ENCODE data around the gene VGLL4. TPM values are rescaled to one million over a fixed set of nuclear protein-coding genes. Genes with fewer than 3 reads are reported as not detected.
A peak's percentile ranks its signal among the peaks of the same experiment; 100 is the strongest.

VGLL4 gene
- total RNA-seq, 1 donor from 2014 or later = 99.4 TPM

GRCh38 chr3:11631820-11632219 lies 11.9 kb downstream of the VGLL4 start:
- Histone ChIP-seq H3K4me1 (peaks cover 84% of the 10 kb centered on the region), H3K9me3 (no peaks in the 10 kb centered on the region), H3K4me3 (no peak overlapping the region), H3K27ac (peak overlapping the region; percentile 1), H3K36me3 (no peaks in the 10 kb centered on the region), H3K27me3 (no peaks in the 10 kb centered on the region)
- intact Hi-C loops (cut with DNase I) = no loop called here
- TF ChIP-seq POLR2AphosphoS5 (IDR thresholded peaks at IDR 0.05; ENCODE audit: insufficient read depth in 1 of 2, low read depth in 1 of 2) (no peak), POLR2A (IDR thresholded peaks at IDR 0.05) (no peak), CTCF (IDR thresholded peaks at IDR 0.05) (no peak)
- no peak for DNase-seq (ENCODE audit: extremely low spot score in 2 of 2)

GRCh38 chr3:11629716-11630115 lies 14.0 kb downstream of the VGLL4 start:
- no peaks in the 10 kb centered on the region for H3K36me3 ChIP-seq
- no peak for TF ChIP-seq CTCF (IDR thresholded peaks at IDR 0.05)
- TF ChIP-seq POLR2AphosphoS5 (IDR thresholded peaks at IDR 0.05; ENCODE audit: insufficient read depth in 1 of 2, low read depth in 1 of 2) = peak in 1 of 2 donors; percentile 57
- no peak for TF ChIP-seq POLR2A (IDR thresholded peaks at IDR 0.05)
- DNase-seq (ENCODE audit: extremely low spot score in 2 of 2) = no peak
- intact Hi-C loops (cut with DNase I) = no loop called here
- no peaks in the 10 kb centered on the region for H3K9me3 ChIP-seq
- peak overlapping the region; percentile 55 for H3K27ac ChIP-seq
- no peaks in the 10 kb centered on the region for H3K27me3 ChIP-seq
- H3K4me3 ChIP-seq = no peak overlapping the region
- H3K4me1 ChIP-seq = peaks cover 84% of the 10 kb centered on the region

- TF ChIP-seq CTCF (IDR thresholded peaks at IDR 0.05) (no peak), POLR2A (IDR thresholded peaks at IDR 0.05) (no peak), POLR2AphosphoS5 (IDR thresholded peaks at IDR 0.05; ENCODE audit: insufficient read depth in 1 of 2, low read depth in 1 of 2) (no peak)
- Histone ChIP-seq H3K27me3 (no peaks in the 10 kb centered on the region), H3K4me1 (peaks cover 81% of the 10 kb centered on the region), H3K36me3 (no peaks in the 10 kb centered on the region), H3K27ac (no peak overlapping the region), H3K9me3 (no peaks in the 10 kb centered on the region), H3K4me3 (no peak overlapping the region)
- intact Hi-C loops (cut with DNase I) = no loop called here
- no peak for DNase-seq (ENCODE audit: extremely low spot score in 2 of 2)
These were observed 16.1 kb downstream of the VGLL4 start for GRCh38 chr3:11627612-11628011.

- TF ChIP-seq POLR2A (IDR thresholded peaks at IDR 0.05) = no peak
- no peak for TF ChIP-seq CTCF (IDR thresholded peaks at IDR 0.05)
- no peak for TF ChIP-seq POLR2AphosphoS5 (IDR thresholded peaks at IDR 0.05; ENCODE audit: insufficient read depth in 1 of 2, low read depth in 1 of 2)
- DNase-seq (ENCODE audit: extremely low spot score in 2 of 2) = no peak
- Histone ChIP-seq H3K4me1 (peaks cover 73% of the 10 kb centered on the region), H3K9me3 (no peaks in the 10 kb centered on the region), H3K4me3 (no peak overlapping the region), H3K27ac (no peak overlapping the region), H3K27me3 (no peaks in the 10 kb centered on the region), H3K36me3 (no peaks in the 10 kb centered on the region)
- intact Hi-C loops (cut with DNase I) = no loop called here
These were observed 17.6 kb downstream of the VGLL4 start for GRCh38 chr3:11626084-11626463.

- Histone ChIP-seq H3K27me3 (no peaks in the 10 kb centered on the region), H3K4me1 (peaks cover 73% of the 10 kb centered on the region), H3K27ac (no peak overlapping the region), H3K36me3 (no peaks in the 10 kb centered on the region), H3K9me3 (no peaks in the 10 kb centered on the region), H3K4me3 (no peak overlapping the region)
- intact Hi-C loops (cut with DNase I) = no loop called here
- TF ChIP-seq POLR2AphosphoS5 (IDR thresholded peaks at IDR 0.05; ENCODE audit: insufficient read depth in 1 of 2, low read depth in 1 of 2) (no peak), CTCF (IDR thresholded peaks at IDR 0.05) (no peak), POLR2A (IDR thresholded peaks at IDR 0.05) (no peak)
- DNase-seq (ENCODE audit: extremely low spot score in 2 of 2) = no peak
These were observed 18.2 kb downstream of the VGLL4 start for GRCh38 chr3:11625376-11626083.
